GM18519 (cell line): ENCODE measurements around the gene FGF10.

Source experiments
- ATAC-seq: cut with Tn5 transposase; IDR thresholded peaks from one replicate; pipeline ENCODE4 v1.9.1; 2021; ENCODE audit warnings: mild to moderate bottlenecking, moderate library complexity; ENCODE audit not compliant: unreplicated experiment, low FRiP score

FGF10 gene

GRCh38 chr5:44389090-44389822 lies at the start of gene FGF10:
Gene FGF10 (minus strand): TSS chr5:44389420. CDS start chr5:44388682, 738 bp downstream.
- ATAC-seq: no peak

DNA sequence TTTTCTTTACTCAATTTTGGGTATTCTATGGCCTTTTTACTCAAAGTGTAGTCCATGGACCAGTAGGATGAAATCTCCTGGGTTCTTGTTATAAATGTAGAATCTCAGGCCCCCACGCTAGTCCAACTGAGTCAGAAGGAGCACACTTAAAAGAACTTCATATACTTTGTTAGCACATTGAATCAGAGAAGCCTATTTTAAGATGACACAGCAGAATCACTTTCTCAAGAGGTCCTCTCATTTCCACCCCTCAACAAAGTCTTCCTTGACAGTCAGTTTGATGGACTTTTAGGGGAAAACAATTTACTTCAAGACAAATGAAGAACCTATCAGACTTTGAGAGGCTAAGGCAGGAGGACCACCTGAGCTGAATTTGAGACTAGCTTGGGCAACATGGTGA lies 37.7 kb upstream of the FGF10 start:
- ATAC-seq: no peak

DNA sequence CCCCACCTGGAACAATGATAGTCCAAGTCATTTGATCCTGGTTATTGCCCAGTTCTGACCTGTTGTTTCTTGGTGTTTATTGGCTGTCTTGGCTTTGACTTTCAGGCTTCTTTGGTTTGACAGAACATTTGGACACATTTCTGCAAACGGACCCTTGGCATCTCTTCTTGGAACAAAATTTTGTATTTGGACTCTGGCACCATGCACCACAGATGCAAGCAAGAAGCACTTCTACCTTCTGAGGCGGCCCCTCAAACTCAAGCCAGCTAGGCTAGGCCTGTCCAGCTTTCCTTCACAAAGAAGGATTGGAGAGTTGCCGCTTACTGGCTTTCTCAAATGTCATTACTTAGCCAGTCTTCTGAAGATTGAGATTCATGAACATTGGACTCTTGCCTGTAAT lies 23.1 kb upstream of the FGF10 start:
- no peak for ATAC-seq

DNA sequence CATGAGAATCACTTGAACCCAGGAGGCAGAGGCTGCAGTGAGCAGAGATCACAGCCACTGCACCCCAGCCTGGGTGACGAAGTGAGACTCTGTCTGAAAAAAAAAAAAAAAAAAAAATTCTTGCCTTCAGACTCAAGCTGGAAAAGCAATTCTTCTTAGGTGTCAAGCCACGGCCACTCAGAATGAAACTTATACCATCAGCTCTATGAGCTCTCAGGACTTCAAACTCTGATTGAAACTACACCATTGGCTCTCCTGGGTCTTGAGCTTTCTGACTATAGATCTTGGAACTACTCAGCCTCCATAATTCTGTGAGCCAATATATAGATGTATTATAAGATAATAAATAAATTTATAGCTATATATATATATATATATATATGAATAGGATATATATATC lies 12.9 kb upstream of the FGF10 start:
- no peak for ATAC-seq

DNA sequence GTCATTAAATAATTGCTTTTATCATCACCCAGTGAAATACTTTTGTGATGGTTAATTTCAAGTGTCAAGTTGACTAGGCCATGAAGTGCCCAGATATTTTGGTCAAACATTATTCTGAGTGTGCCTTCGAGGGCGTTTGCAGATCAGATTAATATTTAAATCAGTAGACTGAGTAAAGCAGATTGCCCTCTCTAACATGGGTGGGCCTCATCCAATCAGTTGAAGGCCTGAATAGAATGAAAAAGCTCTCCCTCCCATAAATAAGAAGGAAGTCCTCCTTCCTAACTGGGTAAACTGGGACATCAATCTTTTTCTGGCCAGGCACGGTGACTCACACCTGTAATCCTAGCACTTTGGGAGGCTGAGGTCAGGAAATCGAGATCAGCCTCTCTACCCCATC lies 12.4 kb upstream of the FGF10 start:
- no peak for ATAC-seq

DNA sequence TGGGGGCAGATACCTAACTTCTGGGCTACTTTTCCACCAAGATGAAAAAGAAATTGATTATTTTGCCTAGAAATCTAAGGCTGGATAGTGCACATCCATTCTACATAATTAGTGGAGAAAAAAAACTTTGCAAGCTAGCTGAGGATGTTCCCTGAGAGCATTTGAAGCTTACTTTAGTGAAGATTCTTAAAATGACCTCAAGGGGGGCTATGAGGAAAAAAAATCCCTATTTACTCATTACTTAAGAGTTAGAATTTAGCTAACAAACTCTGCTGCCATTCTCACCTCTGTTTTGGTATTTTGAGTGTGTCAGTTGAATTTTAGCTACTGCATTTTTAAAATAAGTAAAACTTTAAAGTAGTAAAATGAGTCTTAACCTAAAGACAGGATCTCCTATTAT lies 9.2 kb upstream of the FGF10 start:
- no peak for ATAC-seq

DNA sequence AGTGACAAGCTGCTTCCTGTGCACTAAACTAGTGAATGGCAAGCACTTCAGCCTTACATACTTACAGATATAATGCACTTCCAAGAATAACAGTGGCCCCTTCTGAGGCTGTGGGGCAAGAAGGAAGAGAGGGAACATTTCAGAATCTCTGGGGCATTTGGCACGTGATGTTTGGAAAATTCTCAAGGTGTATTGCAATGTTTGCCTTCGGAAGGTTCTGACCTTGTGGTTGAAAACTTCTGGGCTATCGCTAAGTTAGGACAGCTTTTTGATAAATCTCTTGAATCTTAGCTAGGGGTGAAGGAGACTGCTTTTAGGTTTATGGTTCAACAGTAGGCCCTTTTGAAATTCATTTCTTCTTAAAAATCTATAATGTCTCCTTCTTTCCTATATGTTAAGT lies 7.1 kb upstream of the FGF10 start:
- no peak for ATAC-seq

DNA sequence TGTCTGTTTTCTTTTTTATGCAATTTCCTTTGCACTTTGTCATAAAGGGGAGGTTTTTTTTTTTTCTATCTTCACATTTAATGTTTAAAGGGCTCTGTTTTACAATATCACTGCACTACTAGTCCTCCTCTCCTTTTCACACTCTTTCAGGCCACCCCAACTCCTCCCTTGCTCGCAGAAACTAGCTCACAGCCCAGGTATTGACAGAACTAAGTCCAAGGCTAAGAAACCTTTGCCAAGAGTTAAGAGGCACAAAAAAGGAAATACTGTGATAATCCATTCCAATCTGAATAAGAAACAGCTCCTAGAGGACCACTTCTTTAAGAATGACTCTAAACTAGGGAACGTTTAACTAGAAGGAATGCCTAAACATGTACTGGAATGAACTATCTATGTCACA lies 1.1 kb upstream of the FGF10 start:
- no peak for ATAC-seq

- ATAC-seq: no peak
These were observed 563 bp upstream of the FGF10 start for GRCh38 chr5:44389823-44390143.

DNA sequence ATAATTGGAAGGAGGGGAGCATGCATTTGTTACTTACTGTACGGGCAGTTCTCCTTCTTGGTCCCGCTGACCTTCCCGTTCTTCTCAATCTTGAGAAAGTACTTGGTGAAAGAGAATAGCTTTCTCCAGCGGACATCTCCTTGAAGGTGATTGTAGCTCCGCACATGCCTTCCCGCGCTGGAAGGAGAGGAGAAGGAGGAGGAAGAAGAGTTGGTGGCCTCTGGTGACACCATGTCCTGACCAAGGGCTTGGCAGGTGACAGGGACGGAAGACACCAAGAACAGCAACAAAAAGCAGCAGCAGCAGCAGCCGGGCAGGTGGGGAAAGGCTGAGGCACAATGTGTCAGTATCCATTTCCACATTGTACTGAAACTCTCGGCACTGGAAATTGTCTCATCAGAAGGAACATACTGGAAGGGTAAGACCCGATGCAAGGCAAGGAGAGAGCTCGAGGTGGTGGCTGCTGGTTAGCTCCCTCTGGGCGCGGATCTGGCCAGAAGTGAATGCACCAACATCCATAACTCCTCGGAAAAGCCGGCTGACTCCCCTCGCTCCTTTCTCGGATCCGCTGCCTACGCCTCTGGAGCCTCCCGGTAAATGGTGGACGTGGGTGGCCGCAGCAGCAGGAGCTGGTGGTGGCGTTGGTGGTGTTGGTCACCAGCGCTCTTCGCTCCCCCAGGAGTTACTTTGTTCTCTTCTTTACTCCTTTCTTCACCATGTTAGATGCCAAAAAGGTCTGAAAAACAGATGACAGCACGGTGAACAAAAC lies 715 bp downstream of the FGF10 start:
- ATAC-seq: no peak

- ATAC-seq: no peak
These were observed 1.3 kb downstream of the FGF10 start for GRCh38 chr5:44387921-44388320.

GRCh38 chr5:44387406-44387805 lies 1.8 kb downstream of the FGF10 start:
- ATAC-seq: no peak

GRCh38 chr5:44385291-44385900 lies 3.8 kb downstream of the FGF10 start:
- no peak for ATAC-seq

DNA sequence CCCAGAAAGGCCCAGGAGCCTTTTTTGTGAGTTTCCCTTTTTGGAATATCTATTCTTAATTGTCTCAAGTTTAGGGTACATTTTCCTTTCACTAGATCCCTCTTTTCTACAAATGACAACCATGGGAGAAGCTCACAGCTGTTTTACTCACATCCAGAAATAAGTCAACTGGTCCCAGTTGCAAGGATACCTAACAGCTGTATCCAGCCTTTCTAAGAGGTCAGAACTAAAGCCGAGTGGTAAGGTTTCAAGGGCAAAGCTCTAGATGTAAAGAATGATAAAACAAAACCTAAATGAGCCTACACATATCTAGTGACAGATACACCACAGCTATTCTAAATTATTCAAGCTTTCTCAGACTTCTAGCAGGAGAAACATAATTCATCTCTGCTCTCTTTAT lies 4.4 kb downstream of the FGF10 start:
- ATAC-seq: no peak

DNA sequence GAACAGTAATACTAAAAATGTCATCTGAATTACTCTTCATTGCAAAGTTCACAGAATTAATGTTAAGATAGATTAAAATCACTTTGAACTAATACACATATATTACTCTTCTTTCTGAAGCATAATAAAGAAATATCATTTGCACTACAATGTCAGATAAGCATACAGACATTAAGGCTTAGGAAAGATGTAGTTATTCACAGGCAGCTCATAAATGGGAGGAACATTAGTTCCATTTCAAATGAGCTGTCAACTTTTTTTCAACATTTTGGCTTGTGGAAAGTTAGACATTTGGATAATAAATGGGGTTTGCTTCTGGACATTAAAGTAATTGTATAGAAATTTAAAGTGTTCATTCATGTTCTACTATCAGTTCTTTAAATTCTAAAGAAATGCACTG lies 6.3 kb downstream of the FGF10 start:
- no peak for ATAC-seq

DNA sequence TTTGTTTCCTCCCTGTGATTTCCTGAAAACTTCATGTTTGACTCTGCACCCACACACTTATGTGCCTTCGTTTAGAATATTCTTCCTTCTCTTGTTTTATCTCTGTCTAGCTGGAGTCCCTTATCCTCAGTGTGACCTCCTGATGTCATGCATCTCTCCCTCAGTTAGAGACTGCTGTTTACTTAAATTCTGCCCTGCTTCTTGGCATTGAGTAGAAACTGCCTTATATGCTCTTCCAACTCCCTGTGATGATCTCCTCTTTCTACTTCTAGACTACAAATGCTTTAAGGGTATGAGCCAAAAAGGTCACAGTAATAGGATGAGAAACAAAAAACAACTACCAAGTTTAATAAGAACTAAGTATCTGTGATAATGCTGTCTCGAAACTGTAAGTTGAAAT lies 12.2 kb downstream of the FGF10 start:
- ATAC-seq: no peak

DNA sequence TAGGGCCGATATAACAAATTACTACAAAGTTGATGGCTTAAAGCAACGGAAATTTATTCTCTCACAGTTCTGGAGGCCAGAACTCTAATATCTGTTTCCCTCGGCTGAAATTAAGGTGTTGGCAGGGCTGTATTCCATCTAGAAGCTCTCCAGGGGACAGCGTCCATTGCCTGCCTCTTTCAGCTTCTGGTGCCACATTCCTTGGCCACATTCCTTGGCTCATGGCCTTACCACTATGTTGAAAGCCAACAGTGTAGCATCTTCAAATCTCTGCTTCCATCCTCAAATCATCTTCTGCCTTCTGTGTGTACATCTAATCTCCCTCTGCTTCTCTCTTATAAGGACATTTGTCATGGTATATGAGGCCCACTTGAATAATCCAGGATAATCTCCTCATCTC lies 17.2 kb downstream of the FGF10 start:
- no peak for ATAC-seq

- ATAC-seq: no peak
These were observed 22.0 kb downstream of the FGF10 start for GRCh38 chr5:44367203-44367602.

DNA sequence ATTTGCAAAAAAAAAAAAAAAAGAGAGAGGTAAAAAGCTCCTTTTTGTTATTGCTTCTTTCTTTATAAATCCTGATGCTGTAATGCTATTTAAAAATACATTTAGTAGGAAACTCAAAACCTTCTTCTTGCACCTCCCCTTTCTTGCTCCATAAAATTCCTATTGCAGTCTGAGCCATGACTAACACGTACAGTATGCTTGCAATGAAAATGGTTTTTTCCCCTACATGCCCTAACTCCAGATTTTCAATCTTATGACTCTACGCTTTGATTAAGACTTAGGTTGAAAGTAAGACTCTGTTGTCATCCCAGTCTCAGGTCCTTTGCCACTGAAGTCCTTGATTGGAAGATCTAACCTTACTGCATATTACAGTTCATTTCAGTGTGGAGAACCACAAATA lies 23.9 kb downstream of the FGF10 start:
- no peak for ATAC-seq

GRCh38 chr5:44364097-44364496 lies 25.1 kb downstream of the FGF10 start:
- ATAC-seq: no peak

GRCh38 chr5:44361342-44362001 lies 27.7 kb downstream of the FGF10 start:
- ATAC-seq: no peak
